GM10266 (cell line): ENCODE data around the gene NOSIP.

ENCODE experiments used
- DNase-seq: peaks from one replicate; pipeline ENCODE4 v3.0.0; 2012; ENCODE audit errors: extremely low spot score
- CTCF ChIP-seq: IDR thresholded peaks from 2 replicates; pipeline ENCODE4 v1.5.1; 2012; ENCODE audit warnings: mild to moderate bottlenecking, low read depth; ENCODE audit not compliant: control insufficient read depth, insufficient read depth; ENCODE audit errors: missing control alignments

The NOSIP gene

GRCh38 chr19:49530708-49531107 is 49.6 kb downstream of the NOSIP start:
- no peak for DNase-seq
- TF ChIP-seq CTCF = no peak

- TF ChIP-seq CTCF = no peak
- no peak for DNase-seq
Measured at GRCh38 chr19:49528211-49528771, 52.1 kb downstream of the NOSIP start.

GRCh38 chr19:49524812-49525455 is 55.4 kb downstream of the NOSIP start:
- no peak for DNase-seq

GRCh38 chr19:49520705-49521319 is 59.5 kb downstream of the NOSIP start:
- DNase-seq = no peak
- no peak for TF ChIP-seq CTCF

More at GRCh38 chr19:49524812-49525455, 55.4 kb downstream of the NOSIP start:
- no peak for TF ChIP-seq CTCF

- DNase-seq = no peak
- TF ChIP-seq CTCF = no peak
Measured at GRCh38 chr19:49518033-49518432, 62.3 kb downstream of the NOSIP start.

- no peak for DNase-seq
- TF ChIP-seq CTCF = no peak
Measured at GRCh38 chr19:49515767-49516166, 64.6 kb downstream of the NOSIP start.

DNA sequence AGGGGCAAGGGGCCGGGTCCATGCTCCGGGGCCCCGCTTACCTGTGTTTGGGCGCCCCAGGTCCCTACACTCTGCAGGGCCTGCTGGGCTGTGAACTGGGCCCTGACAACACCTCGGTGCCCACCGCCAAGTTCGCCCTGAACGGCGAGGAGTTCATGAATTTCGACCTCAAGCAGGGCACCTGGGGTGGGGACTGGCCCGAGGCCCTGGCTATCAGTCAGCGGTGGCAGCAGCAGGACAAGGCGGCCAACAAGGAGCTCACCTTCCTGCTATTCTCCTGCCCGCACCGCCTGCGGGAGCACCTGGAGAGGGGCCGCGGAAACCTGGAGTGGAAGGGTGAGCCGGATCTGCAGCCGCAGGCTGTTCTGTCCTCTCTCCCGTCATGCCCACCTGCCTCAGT is 66.2 kb downstream of the NOSIP start:
- no peak for TF ChIP-seq CTCF
- no peak for DNase-seq
